PFSK-1 (cell line): ENCODE data around the gene DENND4B.

Source experiments
- FOXP2 ChIP-seq: optimal IDR thresholded peaks from 2 replicates; pipeline ENCODE3; 2011; ENCODE audit warnings: borderline replicate concordance, control low read depth, inconsistent platforms; ENCODE audit not compliant: insufficient read depth; ENCODE audit errors: extremely low read length, extremely low read depth
- POLR2AphosphoS5 ChIP-seq: IDR thresholded peaks from 2 replicates; pipeline ENCODE4 v1.6.1; 2012; ENCODE audit warnings: low read depth, mild to moderate bottlenecking, control low read depth, low read length, moderate library complexity
- SIN3A ChIP-seq: IDR thresholded peaks from 2 replicates; pipeline ENCODE4 v1.6.1; 2012; ENCODE audit warnings: mild to moderate bottlenecking, low read length, moderate library complexity, borderline replicate concordance; ENCODE audit not compliant: insufficient read depth
- TAF1 ChIP-seq: IDR thresholded peaks from 2 replicates; pipeline ENCODE4 v1.6.1; 2012; ENCODE audit warnings: low read length, control low read depth, borderline replicate concordance; ENCODE audit not compliant: insufficient read depth
- TF ChIP-seq, protein P1 (sequence below), 2 experiments: IDR thresholded peaks; 2 replicates each; pipeline versions ENCODE4 v1.6.1 to v1.8.0; 2011 to 2012; ENCODE audit warnings: low read depth in 2 of 2, low read length in 2 of 2, control low read depth in 1 of 2, inconsistent platforms in 1 of 2, mild to moderate bottlenecking in 1 of 2, moderate library complexity in 1 of 2; ENCODE audit not compliant: insufficient read depth in 1 of 2

Gene DENND4B

DNA sequence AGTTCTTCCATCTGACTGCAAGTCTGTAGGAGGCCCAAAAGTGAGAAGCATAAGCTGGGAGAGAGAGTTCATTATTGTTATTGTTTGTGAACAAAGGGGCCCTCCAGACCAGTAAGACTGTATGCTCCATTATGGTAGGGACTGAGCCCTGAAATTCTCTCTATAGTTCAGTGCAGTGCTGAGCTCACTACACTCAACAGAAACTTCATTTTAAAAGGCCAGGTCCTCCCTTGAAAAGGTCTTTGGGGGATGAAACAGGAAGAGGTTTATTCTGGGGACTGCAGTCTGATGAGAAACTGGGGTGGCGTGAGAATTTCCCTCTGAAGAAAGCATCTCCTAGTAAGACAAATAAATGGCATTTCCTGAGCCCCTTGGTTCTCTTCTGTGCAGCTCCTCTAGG is 18.3 kb downstream of the DENND4B start:
- TF ChIP-seq FOXP2: no peak
- no peak for TF ChIP-seq TAF1
- no peak for TF ChIP-seq POLR2AphosphoS5
- TF ChIP-seq SIN3A: no peak
- TF ChIP-seq, protein P1, sequence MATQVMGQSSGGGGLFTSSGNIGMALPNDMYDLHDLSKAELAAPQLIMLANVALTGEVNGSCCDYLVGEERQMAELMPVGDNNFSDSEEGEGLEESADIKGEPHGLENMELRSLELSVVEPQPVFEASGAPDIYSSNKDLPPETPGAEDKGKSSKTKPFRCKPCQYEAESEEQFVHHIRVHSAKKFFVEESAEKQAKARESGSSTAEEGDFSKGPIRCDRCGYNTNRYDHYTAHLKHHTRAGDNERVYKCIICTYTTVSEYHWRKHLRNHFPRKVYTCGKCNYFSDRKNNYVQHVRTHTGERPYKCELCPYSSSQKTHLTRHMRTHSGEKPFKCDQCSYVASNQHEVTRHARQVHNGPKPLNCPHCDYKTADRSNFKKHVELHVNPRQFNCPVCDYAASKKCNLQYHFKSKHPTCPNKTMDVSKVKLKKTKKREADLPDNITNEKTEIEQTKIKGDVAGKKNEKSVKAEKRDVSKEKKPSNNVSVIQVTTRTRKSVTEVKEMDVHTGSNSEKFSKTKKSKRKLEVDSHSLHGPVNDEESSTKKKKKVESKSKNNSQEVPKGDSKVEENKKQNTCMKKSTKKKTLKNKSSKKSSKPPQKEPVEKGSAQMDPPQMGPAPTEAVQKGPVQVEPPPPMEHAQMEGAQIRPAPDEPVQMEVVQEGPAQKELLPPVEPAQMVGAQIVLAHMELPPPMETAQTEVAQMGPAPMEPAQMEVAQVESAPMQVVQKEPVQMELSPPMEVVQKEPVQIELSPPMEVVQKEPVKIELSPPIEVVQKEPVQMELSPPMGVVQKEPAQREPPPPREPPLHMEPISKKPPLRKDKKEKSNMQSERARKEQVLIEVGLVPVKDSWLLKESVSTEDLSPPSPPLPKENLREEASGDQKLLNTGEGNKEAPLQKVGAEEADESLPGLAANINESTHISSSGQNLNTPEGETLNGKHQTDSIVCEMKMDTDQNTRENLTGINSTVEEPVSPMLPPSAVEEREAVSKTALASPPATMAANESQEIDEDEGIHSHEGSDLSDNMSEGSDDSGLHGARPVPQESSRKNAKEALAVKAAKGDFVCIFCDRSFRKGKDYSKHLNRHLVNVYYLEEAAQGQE (IDR thresholded peaks at IDR 0.05; ENCODE audit: insufficient read depth in 1 of 2, low read depth in 2 of 2, low read length in 2 of 2): no peak

DNA sequence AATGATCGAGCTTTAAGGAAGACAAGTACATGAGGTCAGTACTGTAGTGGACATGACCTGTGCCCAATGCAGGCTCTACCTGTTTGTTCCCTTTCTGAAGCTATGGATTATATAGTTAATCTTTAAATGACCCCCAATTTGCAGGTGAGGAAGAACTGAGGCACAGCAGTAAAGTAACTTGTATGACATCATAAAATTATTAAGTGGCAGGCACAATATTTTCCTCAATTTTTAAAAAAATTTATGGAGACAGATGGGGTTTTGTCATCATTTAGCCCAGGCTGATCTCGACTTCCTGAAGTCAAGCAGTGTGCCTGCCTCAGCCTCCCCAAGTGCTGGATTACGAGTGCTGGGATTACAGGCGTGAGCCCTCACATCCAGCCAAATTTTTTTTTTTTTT is 20.1 kb downstream of the DENND4B start:
- TF ChIP-seq, protein P1 (IDR thresholded peaks at IDR 0.05; ENCODE audit: insufficient read depth in 1 of 2, low read depth in 2 of 2, low read length in 2 of 2): no peak
- TF ChIP-seq SIN3A (no peak), FOXP2 (no peak), POLR2AphosphoS5 (no peak), TAF1 (no peak)

DNA sequence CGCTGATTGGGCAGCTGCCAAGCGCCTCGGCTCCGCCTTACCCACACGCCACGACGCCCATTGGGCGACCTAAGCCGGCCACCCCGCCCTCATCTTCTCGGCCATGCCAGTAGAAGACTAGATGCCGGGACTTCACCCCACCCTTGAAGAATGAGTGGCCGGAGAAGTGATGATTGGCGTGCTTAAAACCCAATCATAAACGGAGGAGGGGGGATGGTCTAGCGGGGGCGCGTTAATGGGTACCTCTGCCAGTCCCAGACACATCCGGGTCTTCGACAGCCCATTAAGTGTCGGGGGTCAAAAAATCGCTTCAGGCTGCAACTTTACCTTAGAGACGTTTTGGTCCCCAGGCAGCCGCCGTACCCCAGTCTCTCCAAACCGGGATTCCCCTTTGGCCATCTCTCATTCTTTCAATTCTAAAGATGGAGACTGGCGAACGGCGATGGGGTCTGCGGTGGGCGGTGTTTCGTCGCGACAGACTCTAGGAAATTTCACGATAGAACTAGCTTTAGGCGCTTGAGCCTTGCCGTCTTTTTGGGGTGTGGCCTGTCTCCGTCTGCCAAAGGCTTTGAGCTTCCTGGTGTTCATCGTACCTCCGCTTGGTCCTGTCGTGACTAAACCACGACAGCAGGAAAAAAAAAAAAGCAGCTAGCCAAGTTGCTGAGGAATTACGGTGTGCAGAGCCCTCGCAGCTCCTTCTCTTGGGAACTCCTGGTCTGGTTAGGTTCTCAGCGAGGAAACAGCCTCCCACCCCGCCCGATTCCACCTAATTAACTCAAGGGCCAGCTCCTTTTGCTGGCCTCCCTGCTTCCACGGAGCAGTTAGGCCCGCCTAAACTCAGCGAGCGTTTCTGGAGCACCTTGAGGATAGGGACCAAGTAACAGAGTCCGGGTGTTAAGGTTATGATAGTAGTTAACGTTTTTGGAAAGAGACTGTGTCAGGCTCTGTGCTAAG is 23.3 kb downstream of the DENND4B start, which contains the start of gene GATAD2B:
TSS of gene GATAD2B (minus strand) at position 1 of the 954 bp plus-strand sequence. CDS start 94,625 bp downstream, outside the sequence.
- peak; percentile 73 for TF ChIP-seq POLR2AphosphoS5
- TF ChIP-seq SIN3A: no peak
- peak; percentile 79; the same call in 1 of the 2 replicates for TF ChIP-seq TAF1

DNA sequence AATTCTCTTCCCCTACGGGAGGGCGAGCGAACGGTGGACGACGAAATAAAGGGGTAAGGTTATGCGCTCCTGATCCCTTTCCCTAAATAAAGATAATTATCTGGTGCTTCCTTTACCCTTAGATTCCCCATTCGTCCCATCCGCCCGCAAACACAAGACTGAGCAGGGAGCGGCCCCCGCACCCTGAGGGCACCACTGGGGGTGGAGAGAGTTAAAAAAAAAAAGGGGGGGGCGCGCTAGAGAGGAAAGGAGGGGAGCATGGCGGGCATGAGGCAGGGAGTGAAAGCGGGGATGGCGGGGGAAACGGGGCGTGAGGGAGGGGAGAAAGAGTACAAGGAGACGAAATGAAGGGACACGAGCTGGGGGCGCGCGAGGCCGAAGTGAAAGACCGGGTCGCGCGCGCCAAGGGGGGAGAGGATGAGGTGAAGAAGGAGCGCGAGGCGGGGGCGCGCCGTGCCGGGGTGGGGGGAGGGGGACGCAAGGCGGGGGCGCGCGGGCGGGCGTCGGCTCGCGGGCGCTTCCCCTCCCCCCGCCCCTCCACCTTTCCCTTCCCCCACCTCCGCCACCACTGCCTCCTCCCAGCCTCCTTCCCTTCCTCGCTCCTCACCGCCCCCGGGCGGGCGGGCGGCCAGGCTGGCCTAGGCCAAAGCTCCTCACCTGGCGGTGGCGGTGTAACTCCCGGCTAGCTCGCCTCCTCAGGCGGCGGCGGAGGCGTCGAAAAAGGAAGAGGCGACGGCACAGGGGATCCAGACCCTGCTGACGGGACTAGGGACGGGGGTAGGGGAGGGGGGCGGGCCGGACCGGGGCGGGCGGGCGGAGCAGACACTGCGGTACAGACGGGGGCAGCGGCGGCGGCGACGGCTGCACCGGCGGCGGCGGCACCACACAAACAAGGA is 24.2 kb downstream of the DENND4B start:
- TF ChIP-seq FOXP2: peak; percentile 74
- peak; percentile 39; the same call in 1 of the 2 replicates for TF ChIP-seq POLR2AphosphoS5
- TF ChIP-seq SIN3A: peak; percentile 4; the same call in 1 of the 2 replicates
- TF ChIP-seq TAF1: peak; percentile 52; the same call in 1 of the 2 replicates
- TF ChIP-seq, protein P1 (IDR thresholded peaks at IDR 0.05; ENCODE audit: insufficient read depth in 1 of 2, low read depth in 2 of 2, low read length in 2 of 2): no peak

DNA sequence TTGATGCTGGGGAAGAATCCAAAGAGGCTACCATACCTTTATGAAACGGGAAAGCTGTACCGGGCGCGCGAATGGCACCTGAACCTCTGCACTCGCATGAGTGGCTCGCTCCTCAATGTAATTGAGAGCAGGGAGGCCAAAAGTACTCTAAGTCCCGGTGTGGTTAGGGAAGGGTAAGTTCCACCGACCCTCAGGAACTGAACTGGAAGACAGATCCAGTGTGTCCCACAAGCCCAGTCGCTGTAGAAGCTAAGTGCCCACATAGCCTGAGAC is 24.8 kb downstream of the DENND4B start:
- TF ChIP-seq TAF1 (no peak), POLR2AphosphoS5 (no peak), SIN3A (peak; percentile 37; the same call in 1 of the 2 replicates)
